Bronchial epithelial cell (primary cell): Measurements from ENCODE around the gene RAB25. TPM values are rescaled to one million over a fixed set of nuclear protein-coding genes. Genes with fewer than 3 reads are reported as not detected.

ENCODE experiments used
- DNase-seq: peaks from one replicate; pipeline ENCODE4 v3.0.0-alpha.2; 2010; ENCODE audit warnings: low read depth
- FAIRE-seq: peaks from 2 replicates; lab custom pipeline; 2011; peaks lifted over from hg19 to GRCh38; lab: Jason Lieb, UNC
- H3K27me3 ChIP-seq: 2 replicates; pipeline ENCODE4 v1.5.1; 2011; ENCODE audit warnings: low read length; ENCODE audit not compliant: control insufficient read depth, insufficient read depth
- H3K36me3 ChIP-seq: 2 replicates; pipeline ENCODE4 v1.5.1; 2011; ENCODE audit warnings: low read length; ENCODE audit not compliant: control insufficient read depth, insufficient read depth
- H3K4me3 ChIP-seq: 2 replicates; pipeline ENCODE4 v1.5.1; 2011; ENCODE audit warnings: mild to moderate bottlenecking, low read depth, low read length, control low read depth
- CTCF ChIP-seq: IDR thresholded peaks from 2 replicates; pipeline ENCODE4 v1.5.1; 2011; ENCODE audit warnings: mild to moderate bottlenecking, moderate library complexity, low read length, control low read depth, inconsistent platforms; ENCODE audit not compliant: insufficient read depth, severe bottlenecking
- total RNA-seq: library from RNA; depleted of rRNA; stranded (reverse); fragments of >200 nt; gene quantifications from 2 replicates; pipeline ENCODE4 v1.2.1, GENCODE V29; 2014

RAB25 gene
- total RNA-seq, 1 donor from 2014 or later = 30.3 TPM

- DNase-seq (no peak), FAIRE-seq (no peak)
- no peak for TF ChIP-seq CTCF
- no peaks in the 10 kb centered on the region for H3K27me3 ChIP-seq
- H3K4me3 ChIP-seq = no peak overlapping the region
- H3K36me3 ChIP-seq = no peaks in the 10 kb centered on the region
Observed at GRCh38 chr1:156097499-156098178, 36.7 kb downstream of the RAB25 start.

- DNase-seq = no peak
Observed at GRCh38 chr1:156098784-156099183, 37.8 kb downstream of the RAB25 start.

GRCh38 chr1:156099282-156099681, 38.3 kb downstream of the RAB25 start:
- DNase-seq (no peak), FAIRE-seq (no peak)
- Histone ChIP-seq H3K4me3 (no peak overlapping the region), H3K27me3 (no peaks in the 10 kb centered on the region), H3K36me3 (no peaks in the 10 kb centered on the region)
- no peak for TF ChIP-seq CTCF

More at GRCh38 chr1:156098784-156099183, 37.8 kb downstream of the RAB25 start:
- no peak for TF ChIP-seq CTCF
- FAIRE-seq = no peak
- Histone ChIP-seq H3K4me3 (no peak overlapping the region), H3K36me3 (no peaks in the 10 kb centered on the region), H3K27me3 (no peaks in the 10 kb centered on the region)

- no peaks in the 10 kb centered on the region for H3K36me3 ChIP-seq
- FAIRE-seq (no peak), DNase-seq (peak; percentile 86)
- H3K27me3 ChIP-seq = no peaks in the 10 kb centered on the region
- no peak overlapping the region for H3K4me3 ChIP-seq
- TF ChIP-seq CTCF = no peak
Observed at GRCh38 chr1:156100205-156100995, 39.4 kb downstream of the RAB25 start.

GRCh38 chr1:156101880-156102279, 40.9 kb downstream of the RAB25 start:
- no peak overlapping the region for H3K4me3 ChIP-seq
- FAIRE-seq (no peak), DNase-seq (no peak)

More at GRCh38 chr1:156101880-156102279, 40.9 kb downstream of the RAB25 start:
- Histone ChIP-seq H3K27me3 (no peaks in the 10 kb centered on the region), H3K36me3 (no peaks in the 10 kb centered on the region)
- TF ChIP-seq CTCF = no peak
